ENCODE results near the gene UTY.

UTY gene

DNA sequence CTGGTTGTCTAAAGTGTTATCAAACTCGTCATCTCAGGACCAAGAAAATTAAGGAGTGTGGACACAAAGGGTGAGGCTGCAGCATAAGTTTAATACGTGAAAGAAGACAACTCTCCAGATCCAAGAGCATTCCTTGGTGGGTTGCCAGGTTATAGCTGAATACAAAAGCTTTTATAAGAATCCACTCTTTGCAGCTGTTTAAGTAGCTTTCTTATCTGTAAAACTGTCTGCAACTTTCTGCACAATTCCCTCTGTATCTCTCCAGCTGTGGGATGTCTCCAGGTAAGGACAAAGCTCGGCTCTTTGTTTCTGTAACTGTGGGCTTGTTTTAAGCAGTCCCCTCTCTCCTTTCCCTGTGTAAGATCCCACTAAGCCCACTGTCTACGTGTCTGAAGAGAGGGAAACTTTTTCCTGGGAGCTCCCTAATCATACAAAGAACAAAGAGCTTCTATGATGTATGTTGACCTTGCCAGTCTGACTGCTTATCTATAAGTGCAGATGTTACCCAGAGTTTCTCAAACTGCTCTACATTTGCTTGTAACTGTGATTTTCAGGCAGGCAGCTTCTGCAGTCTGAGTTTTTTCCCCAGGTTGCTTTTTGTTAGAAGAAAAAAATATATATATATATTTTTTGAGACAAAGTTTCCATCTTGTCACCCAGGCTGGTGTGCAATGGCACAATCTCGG is 268.7 kb downstream of the UTY start:
- TF ChIP-seq CTCF (IDR thresholded peaks at IDR 0.05; ENCODE audit: low read depth, low read length), result no peak
- DNase-seq (ENCODE audit: extremely low read depth, low read depth), result no peak

- no peak for TF ChIP-seq CTCF (IDR thresholded peaks at IDR 0.05; ENCODE audit: low read depth, low read length)
- DNase-seq (ENCODE audit: extremely low read depth, low read depth), result no peak
Observed at GRCh38 chrY:13205214-13205613, 274.6 kb downstream of the UTY start.

All from AG09319 (cell line).